GM20431 (cell line): ENCODE results near the gene UNC5A.

Source experiments
- in situ Hi-C: fragments of 300-500 bp; cut with MseI, MboI; formaldehyde crosslinking; loops from one replicate; pipeline ENCODE4 v1.15.0; 2020; ENCODE audit warnings: low sequenced_read_pairs; ENCODE audit not compliant: unreplicated experiment

UNC5A gene

GRCh38 chr5:176810081-176810597 lies at the start of gene UNC5A:
Gene UNC5A (plus strand): TSS chr5:176810559. CDS start chr5:176810751, 192 bp downstream.
- in situ Hi-C loops = no loop called here

DNA sequence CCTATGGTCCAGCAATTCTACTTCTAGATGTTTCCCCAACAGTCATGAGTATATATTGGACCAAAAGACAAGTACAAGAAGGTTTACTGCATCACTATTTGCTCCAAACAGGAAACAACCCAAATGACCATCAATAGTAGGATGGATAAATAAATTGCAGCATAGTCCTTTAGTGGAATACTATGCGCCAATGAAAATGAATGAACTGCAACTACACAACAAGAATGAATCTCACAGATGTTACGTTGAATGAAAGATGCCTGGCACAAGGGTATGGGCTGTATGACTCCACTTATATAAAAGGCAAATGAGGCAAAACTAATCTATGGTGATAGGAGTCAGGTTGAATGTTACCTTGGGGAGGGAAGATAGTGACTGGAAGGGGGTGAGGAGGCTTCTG lies 48.6 kb upstream of the UNC5A start:
- in situ Hi-C loops = no loop called here

DNA sequence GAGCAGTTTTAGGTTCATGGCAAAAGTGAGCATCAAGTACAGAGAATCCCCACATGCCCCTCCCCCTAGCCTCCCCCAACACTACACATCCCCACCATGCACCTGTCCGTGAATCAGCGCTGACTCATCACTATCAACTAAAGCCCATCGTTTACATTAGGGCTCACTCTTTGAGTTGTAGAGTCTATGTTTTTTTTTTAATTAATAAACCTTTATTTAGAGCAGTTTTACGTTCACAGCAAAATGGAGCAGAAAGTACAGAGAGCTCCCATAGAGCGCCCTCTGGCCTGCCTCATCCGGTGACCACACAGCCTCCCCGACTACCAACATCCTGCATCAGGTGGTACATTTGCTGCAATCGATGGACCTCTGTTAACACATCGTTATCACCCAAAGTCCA lies 47.9 kb upstream of the UNC5A start:
- in situ Hi-C loops = no loop called here

GRCh38 chr5:176765687-176766086 lies 44.7 kb upstream of the UNC5A start:
- in situ Hi-C loops = no loop called here

DNA sequence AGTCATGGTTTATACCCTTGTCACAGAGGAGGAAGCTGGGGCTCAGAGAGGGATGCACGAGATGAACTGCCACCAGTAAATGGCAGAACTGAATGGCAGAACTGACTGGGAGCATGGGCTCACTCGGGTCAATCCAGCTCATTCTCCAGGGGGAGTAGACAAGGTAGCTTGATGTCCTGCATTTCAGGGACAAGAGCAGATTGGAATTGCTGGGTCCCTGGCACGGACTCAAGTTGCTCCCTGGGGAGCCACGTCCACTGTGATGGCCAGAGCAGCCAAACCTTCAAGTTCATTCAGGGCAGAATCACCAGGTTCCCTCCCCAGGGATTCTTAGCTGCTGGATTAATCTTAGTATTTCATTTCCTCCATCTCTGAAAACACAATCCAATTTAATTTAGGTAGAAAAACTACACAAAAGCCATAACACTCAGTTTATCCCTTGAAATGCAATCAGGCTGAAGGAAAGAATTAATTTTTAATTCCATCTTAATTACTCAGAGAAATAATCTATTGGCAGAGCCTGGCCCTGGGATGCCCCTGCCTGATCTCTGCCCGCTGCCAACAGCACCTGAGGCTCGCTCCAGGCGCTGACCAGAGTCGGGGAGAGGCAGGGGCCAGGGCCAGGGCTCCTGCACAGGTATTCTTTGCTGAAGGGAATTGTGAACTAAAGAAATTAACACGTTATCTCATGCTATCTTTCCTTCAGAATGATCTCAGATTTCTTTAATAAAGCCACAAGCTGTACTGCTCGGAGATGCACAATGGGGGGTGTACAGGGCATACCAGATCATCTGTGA lies 42.0 kb upstream of the UNC5A start:
- in situ Hi-C loops = no loop called here

GRCh38 chr5:176769911-176770310 lies 40.4 kb upstream of the UNC5A start:
- in situ Hi-C loops = no loop called here

GRCh38 chr5:176770431-176770830 lies 39.9 kb upstream of the UNC5A start:
- in situ Hi-C loops = no loop called here

GRCh38 chr5:176771102-176771845 lies 39.1 kb upstream of the UNC5A start:
- in situ Hi-C loops = no loop called here

DNA sequence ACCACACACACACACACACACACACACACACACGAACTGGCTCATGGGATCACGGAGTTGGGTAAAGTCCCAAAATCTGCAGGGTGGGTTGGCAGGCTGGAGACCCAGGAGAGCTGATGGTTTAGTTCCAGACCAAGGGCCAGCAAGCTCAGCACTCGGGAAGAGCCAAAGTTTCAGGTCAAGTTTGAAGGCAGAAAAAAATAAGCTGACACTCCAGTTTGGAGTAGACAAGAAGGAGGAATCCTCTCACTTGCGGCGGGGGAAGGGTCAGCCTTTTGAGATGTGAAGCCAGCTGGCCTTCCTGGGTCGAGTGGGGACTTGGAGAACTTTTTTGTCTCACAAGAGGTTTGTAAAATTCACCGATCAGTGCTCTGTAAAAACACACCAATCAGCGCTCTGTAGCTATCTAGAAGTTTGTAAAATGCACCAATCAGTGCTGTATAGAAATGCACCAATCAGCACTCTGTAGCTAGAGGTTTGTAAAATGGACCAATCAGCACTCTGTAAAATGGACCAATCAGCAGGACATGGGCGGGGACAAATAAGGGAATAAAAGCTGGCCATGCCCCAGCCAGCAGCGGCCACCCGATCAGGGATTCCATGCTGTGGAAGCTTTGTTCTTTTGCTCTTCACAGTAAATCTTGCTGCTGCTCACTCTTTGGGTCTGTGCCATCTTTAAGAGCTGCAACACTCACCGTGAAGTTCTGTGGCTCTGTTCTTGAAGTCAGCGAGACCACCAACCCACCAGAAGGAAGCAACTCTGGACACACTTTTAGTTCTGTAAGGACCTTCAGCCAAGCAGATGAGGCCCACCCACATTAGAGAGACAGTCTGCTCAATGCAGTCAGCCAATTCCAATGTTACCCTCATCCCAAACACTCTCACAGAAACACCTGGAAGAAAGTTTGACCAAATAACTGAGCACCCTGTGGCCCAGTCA lies 37.8 kb upstream of the UNC5A start:
- in situ Hi-C loops = no loop called here

- in situ Hi-C loops = no loop called here
These were observed 36.8 kb upstream of the UNC5A start for GRCh38 chr5:176773408-176774035.

- in situ Hi-C loops = no loop called here
These were observed 35.9 kb upstream of the UNC5A start for GRCh38 chr5:176774216-176775171.

GRCh38 chr5:176775409-176775808 lies 35.0 kb upstream of the UNC5A start:
- in situ Hi-C loops = no loop called here

DNA sequence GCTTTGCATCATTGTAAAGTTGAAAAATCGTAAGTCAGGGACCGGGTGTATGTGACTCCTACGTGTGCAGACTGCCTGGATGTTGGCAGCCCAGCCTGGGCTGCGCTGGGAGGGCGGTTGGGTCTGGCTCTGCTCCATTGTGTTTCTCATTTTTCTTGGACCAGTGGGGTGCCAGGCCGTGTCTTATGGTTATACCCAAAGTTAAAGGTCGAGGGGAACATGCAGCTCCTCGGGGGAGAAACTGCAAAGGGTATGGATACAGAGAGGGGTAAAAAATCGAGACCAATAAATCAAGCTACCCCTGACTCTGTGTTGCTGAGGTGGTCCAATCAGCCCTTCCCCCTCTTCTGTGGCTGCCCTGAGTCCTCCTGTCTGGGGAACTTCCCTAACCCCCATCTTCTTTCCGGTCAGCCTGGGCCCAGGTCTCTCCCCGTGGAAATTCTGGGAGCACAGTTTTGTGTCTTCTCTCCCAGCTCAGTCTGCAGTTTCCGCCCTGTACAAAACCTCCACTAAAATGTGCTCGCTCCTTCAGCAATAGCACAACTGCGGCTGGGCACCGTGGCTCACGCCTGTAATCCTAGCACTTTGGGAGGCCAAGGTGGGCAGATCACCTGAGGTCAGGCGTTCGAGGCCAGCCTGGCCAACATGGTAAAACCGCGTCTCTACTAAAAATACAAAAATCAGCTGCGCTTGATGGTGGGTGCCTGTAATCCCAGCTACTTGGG lies 34.1 kb upstream of the UNC5A start:
- in situ Hi-C loops = no loop called here

DNA sequence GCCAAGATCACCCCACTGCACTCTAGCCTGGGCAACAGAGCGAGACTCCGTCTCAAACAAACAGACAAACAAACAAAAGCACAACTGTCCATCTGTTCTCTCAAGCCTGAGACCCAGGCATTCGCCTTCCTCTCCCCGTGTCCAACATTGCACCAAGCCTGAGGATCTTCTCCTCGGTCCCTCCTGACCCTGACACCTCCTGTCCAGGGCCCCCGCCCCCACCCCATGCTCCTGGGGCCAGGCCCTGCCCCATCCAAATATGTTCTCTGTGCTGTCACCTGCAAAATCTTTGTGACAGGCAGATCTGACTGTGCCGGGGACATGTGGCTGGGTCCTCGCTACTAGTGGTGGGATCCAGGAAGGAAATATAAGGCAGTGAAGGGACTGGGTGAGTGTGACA lies 33.4 kb upstream of the UNC5A start:
- in situ Hi-C loops = no loop called here

GRCh38 chr5:176778921-176779465 lies 31.4 kb upstream of the UNC5A start:
- in situ Hi-C loops = no loop called here

- in situ Hi-C loops = no loop called here
These were observed 30.8 kb upstream of the UNC5A start for GRCh38 chr5:176779537-176779936.

GRCh38 chr5:176780176-176781053 lies 29.9 kb upstream of the UNC5A start:
- in situ Hi-C loops = no loop called here
